NCI-H2196 (cell line): ENCODE data around the gene PHKA2.

ENCODE experiments used
- DNase-seq: peaks from one replicate; lab custom pipeline; 2025; ENCODE audit not compliant: unreplicated experiment; lab: John Stamatoyannopoulos, UW

PHKA2 gene

GRCh38 chrX:18973527-18974192, 10.3 kb downstream of the PHKA2 start:
- DNase-seq, result peak; percentile 53

DNA sequence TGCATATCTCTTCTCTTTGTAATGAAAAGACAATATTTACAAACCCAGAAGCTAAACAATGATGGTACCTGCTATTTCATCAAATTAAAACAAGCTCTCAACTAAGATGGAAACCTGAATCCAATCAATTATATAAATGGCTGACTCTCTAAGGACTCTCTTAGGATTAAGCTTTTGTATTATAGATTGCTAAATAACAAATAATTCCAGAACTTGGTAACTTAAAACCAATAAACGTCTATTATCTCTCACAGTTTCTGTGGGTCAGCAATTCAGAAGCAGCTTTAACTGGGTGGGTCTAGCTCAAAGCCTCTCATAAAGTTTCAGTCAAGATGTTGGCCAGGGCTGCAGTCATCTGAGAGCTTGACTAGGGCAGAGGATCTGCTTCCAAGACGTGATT, 12.4 kb downstream of the PHKA2 start:
- DNase-seq, result peak; percentile 3

GRCh38 chrX:18970465-18970864, 13.4 kb downstream of the PHKA2 start:
- DNase-seq, result no peak

GRCh38 chrX:18966624-18967023, 17.3 kb downstream of the PHKA2 start:
- DNase-seq, result no peak

GRCh38 chrX:18964901-18965300, 19.0 kb downstream of the PHKA2 start:
- DNase-seq, result no peak

DNA sequence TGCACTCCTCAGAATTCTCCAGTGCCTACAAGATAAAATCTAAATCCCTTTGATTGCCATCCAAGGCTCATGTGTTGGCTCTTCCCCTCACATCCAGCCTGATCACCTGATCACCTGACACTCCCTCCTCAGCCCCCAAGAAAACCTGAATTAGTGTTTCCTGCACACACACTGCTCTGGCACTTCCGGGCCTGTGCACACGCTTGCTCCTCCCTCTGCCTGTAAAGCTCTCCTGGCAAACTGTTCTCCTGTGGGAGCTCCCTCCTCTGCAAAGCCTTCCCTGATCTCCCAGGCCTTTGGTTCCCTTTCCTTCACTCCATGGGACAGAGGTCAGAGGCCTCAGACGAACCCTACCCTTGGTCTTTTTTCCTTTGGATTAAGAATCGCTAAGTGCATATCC, 19.9 kb downstream of the PHKA2 start:
- no peak for DNase-seq

DNA sequence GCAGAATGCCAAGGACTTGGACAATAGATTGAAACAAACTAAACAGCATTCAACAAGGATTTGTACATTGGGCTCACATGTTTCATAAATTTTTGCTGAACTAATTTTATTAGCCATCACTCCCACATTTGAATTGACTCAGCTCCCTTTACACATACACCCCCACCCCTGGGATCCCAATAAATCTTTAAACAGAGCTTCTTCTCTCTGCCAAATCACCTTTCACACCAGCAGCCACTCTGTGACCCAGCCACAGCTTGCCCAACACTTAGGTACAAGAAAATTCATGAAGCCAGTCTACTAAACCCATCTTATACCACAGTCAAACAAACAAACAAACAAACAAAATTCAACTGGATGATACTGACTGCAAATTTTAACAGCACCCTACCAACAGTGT, 21.6 kb downstream of the PHKA2 start:
- no peak for DNase-seq

DNA sequence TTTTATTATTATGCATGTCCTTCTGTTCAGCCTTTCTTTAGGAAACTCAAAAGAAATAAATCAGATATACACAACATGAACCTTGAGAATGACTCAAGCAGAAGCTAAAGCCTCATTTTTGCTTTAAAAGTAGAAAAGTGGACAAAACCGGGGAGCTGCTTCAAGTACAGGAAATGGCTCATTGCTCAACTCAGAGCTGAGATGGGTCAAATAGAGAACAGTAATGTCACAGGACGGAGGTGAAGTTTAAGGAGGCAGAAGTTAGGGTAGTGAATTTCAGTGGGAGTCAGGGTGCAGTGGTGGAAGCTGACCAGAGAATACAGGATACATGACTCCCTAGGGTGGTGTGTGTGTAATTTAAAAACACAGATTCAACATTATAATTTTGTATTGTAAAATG, 22.2 kb downstream of the PHKA2 start:
- DNase-seq, result no peak

- DNase-seq, result no peak
Measured at GRCh38 chrX:18956303-18957032, 27.4 kb downstream of the PHKA2 start.

GRCh38 chrX:18955676-18956075, 28.2 kb downstream of the PHKA2 start:
- DNase-seq, result no peak

DNA sequence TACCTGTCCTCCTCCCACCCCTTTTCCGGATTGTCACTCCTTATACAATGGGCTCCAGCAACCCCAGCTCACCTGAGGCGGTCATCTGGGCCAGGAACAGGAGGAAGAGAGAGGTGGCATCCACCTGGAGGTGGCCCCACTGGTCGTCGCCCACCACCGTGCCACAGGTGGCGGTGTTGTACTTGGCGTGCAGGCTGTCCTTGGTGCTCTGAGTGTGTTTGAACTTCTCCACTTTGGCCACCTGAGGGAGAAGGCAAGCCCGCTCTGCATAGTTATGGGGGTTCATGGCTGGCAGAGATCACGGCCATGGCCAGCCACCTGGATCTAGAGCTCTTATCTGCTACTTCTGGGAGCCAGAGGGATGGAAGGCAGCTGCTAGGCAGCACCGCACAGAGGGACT, 32.9 kb downstream of the PHKA2 start:
- DNase-seq, result no peak

GRCh38 chrX:18949944-18950301, 34.0 kb downstream of the PHKA2 start:
- no peak for DNase-seq

GRCh38 chrX:18949291-18949943, 34.5 kb downstream of the PHKA2 start:
- no peak for DNase-seq

- no peak for DNase-seq
Measured at GRCh38 chrX:18946611-18947010, 37.3 kb downstream of the PHKA2 start.

GRCh38 chrX:18946157-18946556, 37.8 kb downstream of the PHKA2 start:
- no peak for DNase-seq

- DNase-seq, result no peak
Measured at GRCh38 chrX:18945483-18945882, 38.4 kb downstream of the PHKA2 start.

- no peak for DNase-seq
Measured at GRCh38 chrX:18944482-18944881, 39.4 kb downstream of the PHKA2 start.

DNA sequence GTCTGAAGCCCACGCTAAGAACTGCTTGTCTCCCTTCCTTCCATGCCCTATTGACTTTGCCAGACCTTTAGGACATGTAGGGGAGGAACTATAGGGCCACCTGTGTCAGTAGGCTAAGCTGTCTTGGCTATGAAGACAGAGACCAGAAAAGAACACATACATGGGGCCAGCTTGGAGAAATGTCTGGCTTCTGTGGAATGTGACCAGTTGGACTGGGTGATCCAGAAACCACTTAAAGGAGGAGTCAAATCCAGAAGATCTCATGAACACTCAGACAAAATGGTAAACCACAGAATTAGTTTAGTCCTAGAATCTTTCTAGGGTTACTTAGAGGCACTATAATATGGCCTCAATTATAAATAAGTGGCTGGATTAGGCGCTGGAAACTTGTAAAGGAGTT, 42.0 kb downstream of the PHKA2 start:
- DNase-seq, result no peak

DNA sequence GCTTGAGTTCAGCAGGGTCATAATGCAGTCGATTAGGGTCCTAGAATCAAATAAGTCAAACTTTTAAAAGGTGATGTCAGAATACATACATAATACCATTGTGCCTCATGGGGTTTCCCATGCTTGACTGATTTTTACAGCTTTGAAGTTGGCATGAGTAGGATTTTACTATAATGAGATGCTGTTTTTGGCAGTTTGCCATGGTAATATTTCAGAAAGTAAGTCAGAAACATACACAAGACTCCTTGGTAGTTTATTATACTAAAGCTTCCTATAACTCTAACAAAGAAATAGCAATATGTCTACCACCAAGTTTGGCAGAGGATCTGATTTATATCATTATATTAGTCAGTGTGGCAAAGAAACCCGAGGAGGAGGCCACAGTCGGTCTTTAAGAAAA, 45.2 kb downstream of the PHKA2 start:
- DNase-seq, result peak; percentile 1

DNA sequence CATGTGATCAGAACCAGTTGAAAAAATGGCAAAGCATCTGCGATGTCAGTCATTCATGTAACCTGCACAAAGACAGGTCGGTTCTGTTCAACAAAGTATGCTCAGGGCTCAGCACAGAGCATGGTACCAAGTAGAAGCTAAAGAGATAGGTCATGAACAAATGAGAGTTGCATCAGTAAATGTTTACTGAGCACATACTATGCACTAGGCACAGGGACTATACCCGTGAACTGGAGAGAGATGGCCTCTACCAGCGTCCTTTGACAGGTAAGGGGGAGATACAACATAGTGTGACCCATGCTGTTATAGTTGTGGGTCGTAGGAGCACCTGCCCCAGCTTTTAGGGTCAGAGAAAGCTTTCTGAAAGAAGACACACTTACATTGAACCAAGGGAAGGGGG, 46.7 kb downstream of the PHKA2 start:
- no peak for DNase-seq

DNA sequence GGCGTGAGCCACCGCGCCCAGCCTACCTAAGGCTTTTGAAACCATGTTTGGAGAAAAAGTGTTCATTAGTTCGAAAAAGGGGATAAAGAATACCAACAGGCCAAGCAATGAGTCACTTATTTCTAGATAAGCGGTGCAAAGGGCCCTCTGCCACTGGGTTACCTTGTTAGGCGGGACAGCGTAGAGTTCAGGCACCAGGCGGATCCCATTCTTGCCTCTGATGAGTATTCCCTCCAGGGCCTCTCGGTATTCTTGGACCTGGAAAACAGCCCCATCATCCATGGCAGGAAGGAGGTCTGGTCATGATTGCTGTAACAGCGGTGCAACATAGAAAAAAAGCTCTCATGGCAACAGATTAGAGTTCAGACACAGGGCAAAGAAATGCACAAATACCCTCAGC, 48.0 kb downstream of the PHKA2 start:
- no peak for DNase-seq

DNA sequence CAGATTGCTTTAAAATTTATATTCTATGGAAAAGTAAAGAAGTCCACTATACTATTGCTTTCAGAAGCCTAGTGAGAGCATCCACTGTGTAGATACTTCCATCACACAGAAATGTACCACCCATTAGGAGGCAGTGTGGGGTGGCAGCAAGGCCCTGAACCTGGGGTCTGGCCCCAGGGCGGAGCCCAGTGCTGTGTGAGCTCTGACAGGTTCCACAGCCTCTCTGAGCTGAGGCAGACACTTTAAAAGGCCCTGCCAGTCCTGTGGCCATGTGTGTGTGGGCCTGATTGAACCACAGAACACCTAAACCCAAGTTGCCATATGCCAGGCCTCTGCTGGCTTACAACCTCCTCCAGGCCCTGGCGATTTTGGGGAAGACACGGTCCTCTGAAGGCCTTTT, 49.2 kb downstream of the PHKA2 start:
- DNase-seq, result no peak
